Ovary (tissue), 9 donors: Measurements from ENCODE around the gene SNX21. TPM values are rescaled to one million over a fixed set of nuclear protein-coding genes. Genes with fewer than 3 reads are reported as not detected.

Experiments
- DNase-seq, 5 donors: peaks; one replicate each; pipeline ENCODE4 v3.0.0-alpha.2; 2019 to 2020
- H3K27ac ChIP-seq, 2 donors: fragments of 200-600 bp; one replicate each; pipeline versions ENCODE4 v1.5.1 to v1.8.0; 2019 to 2022
- H3K27me3 ChIP-seq: fragments of 200-600 bp; one replicate; pipeline ENCODE4 v1.8.0; 2022
- H3K36me3 ChIP-seq: fragments of 200-600 bp; sonication (generic); one replicate; pipeline ENCODE4 v1.5.1; 2019
- H3K4me1 ChIP-seq: one replicate; pipeline ENCODE4 v1.8.1; 2013; ENCODE audit warnings: mild to moderate bottlenecking, moderate library complexity; ENCODE audit not compliant: insufficient read depth
- H3K4me3 ChIP-seq: fragments of 200-600 bp; sonication (generic); one replicate; pipeline ENCODE4 v1.5.1; 2017
- H3K9me3 ChIP-seq, 2 donors: fragments of 200-600 bp in 1 of 2; sonication (generic) in 1 of 2; one replicate each; pipeline versions ENCODE4 v1.5.1 to v1.8.1; 2013 to 2019; ENCODE audit warnings: mild to moderate bottlenecking in 1 of 2, moderate library complexity in 1 of 2
- CTCF ChIP-seq, 3 donors: fragments of 450-650 bp in 2 of 3; fragments of 200-600 bp in 1 of 3; IDR thresholded peaks; one replicate each; pipeline versions ENCODE4 v1.5.1 to v1.8.0; 2016 to 2022; ENCODE audit warnings: antibody characterized with exemption in 3 of 3, mild to moderate bottlenecking in 1 of 3
- EP300 ChIP-seq: sonication (generic); formaldehyde crosslinking; IDR thresholded peaks from one replicate; pipeline ENCODE4 v1.6.1; 2017; ENCODE audit warnings: antibody characterized with exemption
- POLR2A ChIP-seq: fragments of 450-650 bp; IDR thresholded peaks from one replicate; pipeline ENCODE4 v1.6.1; 2017; ENCODE audit warnings: antibody characterized with exemption, mild to moderate bottlenecking, moderate library complexity
- WGBS, 3 donors: extraction: QIAGEN DNeasy Blood & Tissue Kit in 1 of 3; methylation state at CpG; one replicate each; pipeline versions ENCODE4 v1.1.5 to v1.1.7; 2013 to 2017; 5-methylcytosine and 5-hydroxymethylcytosine counted together
- intact Hi-C, 4 donors: fragments of 100-400 bp; cut with DNase I; formaldehyde crosslinking; loops; one replicate each; pipeline versions ENCODE4 v1.11.0 to v1.15.1; 2022 to 2023
- polyA plus RNA-seq, 2 donors: library from polyadenylated mRNA; stranded (reverse); fragments of 200-250 nt in 1 of 2; fragments of 350-450 nt in 1 of 2; fragmentation: Illumina TruSeq in 1 of 2; extraction: RNeasy Lipid Tissue Mini Kit (QIAGEN cat#74804) in 1 of 2; gene quantifications; one replicate each; pipeline ENCODE4 v1.2.3, GENCODE V29; 2013 to 2014
- total RNA-seq, 7 donors: library from RNA; depleted of rRNA in 2 of 7; stranded (reverse); fragments of >200 nt in 2 of 7; fragmentation: NEBNext Ultra II Directional in 3 of 7; extraction: Animal tissue kit (Norgen Biotek cat#: 25700) in 3 of 7; gene quantifications; one replicate each; pipeline versions ENCODE4 v1.1.0 to v1.2.4, GENCODE V29; 2016 to 2023
- donor health status: DM: no; HTN: no; CAD: no; lungs with moderate emphysema.
- donor health status: DM: no; HTN: no; CAD: no.
- donor health status: Bipolar disorder and iron deficiency.
- donor health status: DM: yes; HTN: yes; CAD: no.
- donor health status: DM: no; HTN: no; CAD: no.
- donor health status: DM: yes; HTN: yes; CAD: no.

Gene SNX21
- total and polyA plus RNA-seq, 9 donors = 18.2 to 90.1 (median 68.9) TPM

- H3K4me3 ChIP-seq = no peak overlapping the region
- H3K27ac ChIP-seq = no peak overlapping the region
- intact Hi-C loops = no loop called here
- DNase-seq = peak in 1 of 5 donors; percentile 7
- WGBS, 3 donors = 88 to 94% (median 89%) methylated on average over 8 of the region's 8 CpGs
- H3K27me3 ChIP-seq = no peaks in the 10 kb centered on the region
- H3K9me3 ChIP-seq = no peaks in the 10 kb centered on the region
- H3K4me1 ChIP-seq = peaks cover 2% of the 10 kb centered on the region
- TF ChIP-seq EP300 (no peak), POLR2A (no peak)
- H3K36me3 ChIP-seq = no peaks in the 10 kb centered on the region
Measured at GRCh38 chr20:45848969-45849582, 15.5 kb downstream of the SNX21 start.

GRCh38 chr20:45850238-45850637, 16.6 kb downstream of the SNX21 start:
- H3K36me3 ChIP-seq = no peaks in the 10 kb centered on the region
- no peak overlapping the region for H3K27ac ChIP-seq
- TF ChIP-seq POLR2A (no peak), EP300 (no peak), CTCF (IDR thresholded peaks at IDR 0.05) (no peak)
- peaks cover 2% of the 10 kb centered on the region for H3K4me1 ChIP-seq
- no peaks in the 10 kb centered on the region for H3K27me3 ChIP-seq
- no peaks in the 10 kb centered on the region for H3K9me3 ChIP-seq
- DNase-seq = peak in 1 of 5 donors; percentile 3
- H3K4me3 ChIP-seq = no peak overlapping the region
- 92 to 98% (median 97%) methylated on average over 2 of the region's 2 CpGs for WGBS, 3 donors
- intact Hi-C loops = no loop called here

GRCh38 chr20:45850926-45851325, 17.3 kb downstream of the SNX21 start:
- TF ChIP-seq EP300 (no peak), CTCF (IDR thresholded peaks at IDR 0.05) (no peak), POLR2A (no peak)
- peaks cover 4% of the 10 kb centered on the region for H3K4me1 ChIP-seq
- no peak overlapping the region for H3K27ac ChIP-seq
- H3K9me3 ChIP-seq = no peaks in the 10 kb centered on the region
- intact Hi-C loops = no loop called here
- DNase-seq = peak in 1 of 5 donors; percentile 2
- no peaks in the 10 kb centered on the region for H3K36me3 ChIP-seq
- H3K4me3 ChIP-seq = no peak overlapping the region
- WGBS, 3 donors = 33 to 89% (median 63%) methylated on average over 1 of the region's 1 CpG
- no peaks in the 10 kb centered on the region for H3K27me3 ChIP-seq

- Histone ChIP-seq H3K36me3 (no peaks in the 10 kb centered on the region), H3K9me3 (no peaks in the 10 kb centered on the region), H3K27me3 (no peaks in the 10 kb centered on the region), H3K27ac (no peak overlapping the region), H3K4me3 (no peak overlapping the region), H3K4me1 (peaks cover 8% of the 10 kb centered on the region)
- DNase-seq = no peak
- intact Hi-C loops = no loop called here
- TF ChIP-seq CTCF (IDR thresholded peaks at IDR 0.05) (no peak), EP300 (no peak), POLR2A (no peak)
Measured at GRCh38 chr20:45851501-45851900, 17.9 kb downstream of the SNX21 start.

- Histone ChIP-seq H3K36me3 (no peaks in the 10 kb centered on the region), H3K4me1 (peaks cover 8% of the 10 kb centered on the region)
- WGBS, 3 donors = 94 to 99% (median 94%) methylated on average over 6 of the region's 6 CpGs
Measured at GRCh38 chr20:45852326-45852725, 18.7 kb downstream of the SNX21 start.

More at GRCh38 chr20:45852326-45852725, 18.7 kb downstream of the SNX21 start:
- H3K9me3 ChIP-seq = no peaks in the 10 kb centered on the region
- H3K27me3 ChIP-seq = no peaks in the 10 kb centered on the region
- peak in 1 of 5 donors; percentile 2 for DNase-seq
- H3K27ac ChIP-seq = no peak overlapping the region
- TF ChIP-seq EP300 = no peak
- TF ChIP-seq CTCF (IDR thresholded peaks at IDR 0.05) = no peak
- no peak for TF ChIP-seq POLR2A
- H3K4me3 ChIP-seq = no peak overlapping the region
- intact Hi-C loops = no loop called here
